Right lung (tissue), 10 donors: Measurements from ENCODE around the gene DHODH. TPM values are rescaled to one million over a fixed set of nuclear protein-coding genes. Genes with fewer than 3 reads are reported as not detected.
A peak's percentile ranks its signal among the peaks of the same experiment; 100 is the strongest.
"Not testable (repeated sequence)": the region's sequence is repeated elsewhere in the genome, so short reads cannot be mapped to it uniquely, and the experiment has no call there.

ENCODE experiments used
- DNase-seq, 2 donors: peaks; one replicate each; pipeline ENCODE4 v3.0.0-alpha.2; 2013
- long read RNA-seq, 8 donors: transcript quantifications; one replicate each; lab custom pipeline, GENCODE V29; 2026
- polyA plus RNA-seq, 5 donors: library from polyadenylated mRNA; unstranded; fragments of 120-200 nt; gene quantifications; one replicate each; pipeline versions ENCODE4 v1.2.1 to v1.2.3, GENCODE V29; 2013; ENCODE audit warnings: inconsistent platforms in 1 of 5, low replicate concordance in 1 of 5; ENCODE audit not compliant: insufficient read length in 5 of 5, insufficient read depth in 1 of 5

Gene DHODH
- 10 to 100 TPM; 15.4 to 21.3 (median 17.4) TPM for polyA plus RNA-seq
- long read RNA-seq, donor 1, partial matches to known transcripts, result 0 of 12 reads
- long read RNA-seq, donor 1, other reads (novel, unspliced or antisense), result 10 of 12 reads
- long read RNA-seq, donor 2, partial matches to known transcripts, result 0 of 1 reads
- long read RNA-seq, donor 2, other reads (novel, unspliced or antisense), result 0 of 1 reads
- long read RNA-seq, donor 3, partial matches to known transcripts, result 0 of 1 reads
- long read RNA-seq, donor 3, other reads (novel, unspliced or antisense), result 0 of 1 reads
- long read RNA-seq, donor 4, result 0 reads
- long read RNA-seq, donor 5, partial matches to known transcripts, result 5 of 24 reads
- long read RNA-seq, donor 5, other reads (novel, unspliced or antisense), result 19 of 24 reads
- long read RNA-seq, donor 6, partial matches to known transcripts, result 0 of 1 reads
- long read RNA-seq, donor 6, other reads (novel, unspliced or antisense), result 0 of 1 reads
- long read RNA-seq, donor 7, partial matches to known transcripts, result 0 of 3 reads
- long read RNA-seq, donor 7, other reads (novel, unspliced or antisense), result 0 of 3 reads
- long read RNA-seq, donor 8, result 0 reads

- peak; percentile 94 to 95 for DNase-seq
Observed at GRCh38 chr16:72008424-72009216, at the start of gene DHODH. Gene DHODH, plus strand, starts transcription at chr16:72008744. Its CDS starts 21 bp downstream, at chr16:72008765.

- DNase-seq, result peak; percentile 39 to 55
Observed at GRCh38 chr16:71961066-71962039, 47.2 kb upstream of the DHODH start.

GRCh38 chr16:71963125-71963875 lies 45.2 kb upstream of the DHODH start:
- DNase-seq, result no peak

GRCh38 chr16:71965223-71965622 lies 43.3 kb upstream of the DHODH start:
- no peak for DNase-seq

- DNase-seq, result no peak
Observed at GRCh38 chr16:71966932-71967331, 41.6 kb upstream of the DHODH start.

GRCh38 chr16:71969353-71969752 lies 39.2 kb upstream of the DHODH start:
- no peak for DNase-seq

GRCh38 chr16:71971571-71971970 lies 37.0 kb upstream of the DHODH start:
- no peak for DNase-seq

GRCh38 chr16:71972356-71972755 lies 36.2 kb upstream of the DHODH start:
- DNase-seq, result no peak

- DNase-seq, result no peak
Observed at GRCh38 chr16:71973001-71973400, 35.5 kb upstream of the DHODH start.

GRCh38 chr16:71974068-71974818 lies 34.3 kb upstream of the DHODH start:
- DNase-seq, result no peak

GRCh38 chr16:71985262-71985974 lies 23.1 kb upstream of the DHODH start:
- DNase-seq, result no peak

- DNase-seq, result no peak
Observed at GRCh38 chr16:71986131-71986530, 22.4 kb upstream of the DHODH start.

GRCh38 chr16:71995038-71995437 lies 13.5 kb upstream of the DHODH start:
- DNase-seq, result no peak

GRCh38 chr16:71997578-71997977 lies 11.0 kb upstream of the DHODH start:
- not testable (repeated sequence) for DNase-seq

- no peak for DNase-seq
Observed at GRCh38 chr16:72001180-72001874, 7.2 kb upstream of the DHODH start.

GRCh38 chr16:72002619-72003018 lies 5.9 kb upstream of the DHODH start:
- DNase-seq, result no peak

- DNase-seq, result not testable (repeated sequence)
Observed at GRCh38 chr16:72008065-72008423, 500 bp upstream of the DHODH start.

- DNase-seq, result no peak
Observed at GRCh38 chr16:72009779-72010178, 1.2 kb downstream of the DHODH start.
